ENCODE data around the gene IL33. TPM values are rescaled to one million over a fixed set of nuclear protein-coding genes. Genes with fewer than 3 reads are reported as not detected.

Gene IL33
- total and polyA plus RNA-seq, 2 of the 4 experiments (the other 2 are of a cell fraction), result not detected

DNA sequence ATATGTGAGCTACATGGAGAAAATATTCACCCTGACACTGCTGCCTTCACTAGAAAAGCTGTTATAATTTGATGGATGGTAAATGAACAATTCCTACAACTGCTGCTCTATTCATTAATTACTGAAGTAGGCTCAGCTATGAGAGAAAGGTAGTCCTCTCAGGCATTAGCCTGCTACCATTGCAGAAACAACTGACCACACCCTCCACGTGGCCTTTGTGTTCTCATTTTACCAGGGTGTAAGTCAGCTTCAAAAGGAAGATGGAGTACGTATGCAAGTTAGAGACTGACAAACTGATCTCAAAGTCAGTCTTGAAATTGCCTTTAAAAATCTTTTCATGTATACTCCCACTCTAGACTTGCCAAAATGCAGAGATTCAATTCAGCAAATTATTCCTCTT lies 86.3 kb downstream of the IL33 start:
- Histone ChIP-seq H3K27me3 (ENCODE audit: control insufficient read depth, insufficient read depth, low read length) (peaks cover 2% of the 10 kb centered on the region; the same call in 1 of the 2 replicates), H2BK20ac (ENCODE audit: low read depth, low read length) (no peak overlapping the region), H4K20me1 (ENCODE audit: insufficient read depth, low read length) (no peaks in the 10 kb centered on the region), H3K4me1 (ENCODE audit: control insufficient read depth, insufficient read depth, low read length) (no peaks in the 10 kb centered on the region), H2BK120ac (ENCODE audit: low read depth, low read length) (no peak overlapping the region), H3K27ac (ENCODE audit: insufficient read depth, low read length) (no peak overlapping the region), H2AFZ (replicated peaks; ENCODE audit: low read length, poor library complexity) (no peak overlapping the region), H3K23ac (ENCODE audit: low read depth, low read length) (no peak overlapping the region), H3K4me2 (ENCODE audit: low read depth, low read length) (no peak overlapping the region), H4K8ac (ENCODE audit: low read depth in 2 of 2, low read length in 2 of 2) (no peak overlapping the region), H3K79me1 (ENCODE audit: low read depth in 1 of 2, low read length in 2 of 2) (no peaks in the 10 kb centered on the region), H4K5ac (ENCODE audit: low read depth, low read length) (no peak overlapping the region), H2AK5ac (ENCODE audit: low read depth, low read length) (no peak overlapping the region), H3K4me3 (ENCODE audit: insufficient read depth, low read depth, low read length) (no peak overlapping the region), H3K56ac (ENCODE audit: extremely low read depth, insufficient read depth, low read length) (no peak overlapping the region), H3K9me3 (ENCODE audit: control insufficient read depth, insufficient read depth, low read length) (no peaks in the 10 kb centered on the region), H3K18ac (ENCODE audit: low read depth, low read length) (no peak overlapping the region), H3K9ac (ENCODE audit: low read depth, low read length) (no peak overlapping the region), H2BK15ac (ENCODE audit: low read depth, low read length) (no peak overlapping the region), H2AK9ac (replicated peaks; ENCODE audit: low read depth, low read length, poor library complexity) (no peak overlapping the region), H3K14ac (replicated peaks; ENCODE audit: low read depth, low read length) (no peak overlapping the region), H2BK5ac (ENCODE audit: low read depth, low read length, poor library complexity, severe bottlenecking) (no peak overlapping the region), H3K36me3 (ENCODE audit: control insufficient read depth, insufficient read depth, low read length) (no peaks in the 10 kb centered on the region), H3K9me1 (ENCODE audit: insufficient read depth, low read length) (no peaks in the 10 kb centered on the region), H3K4ac (ENCODE audit: low read depth, low read length) (no peak overlapping the region), H4K91ac (ENCODE audit: insufficient read depth, low read depth, low read length) (no peak overlapping the region)
- no peak for DNase-seq
- ChIA-PET POLR2A (ENCODE audit: unreplicated experiment) (no interaction called here), CTCF (no interaction called here)
- in situ Hi-C loops (cut with MboI; ENCODE audit: low sequenced_read_pairs) (loop anchor here (10.0 kb wide), 1 partner anchor 417 kb away; no protein-coding TSS in a partner anchor), intact Hi-C loops (cut with micrococcal nuclease) (loop anchor here (10.0 kb wide), 1 partner anchor 507 kb away; no protein-coding TSS in a partner anchor), dilution Hi-C loops (cut with HindIII; ENCODE audit: low sequenced_read_pairs, unreplicated experiment) (no loop called here)
- no CpG with 5 or more reads among the region's 2 CpGs for WGBS, 2 experiments (ENCODE audit: extremely low coverage in 2 of 2, insufficient read length in 1 of 2)
- BruUV-seq (replicated peaks), result no TSS peak
- no peak for ATAC-seq (ENCODE audit: low read depth)
- TF ChIP-seq USF2 (IDR thresholded peaks at IDR 0.05; ENCODE audit: low read depth, low read length) (no peak), RFX5 (IDR thresholded peaks at IDR 0.05; ENCODE audit: low read depth, low read length) (no peak), RCOR1 (IDR thresholded peaks at IDR 0.05; ENCODE audit: insufficient replicate concordance, low read length) (no peak), FOS (IDR thresholded peaks at IDR 0.05; ENCODE audit: low read depth, low read length) (no peak), MAZ (IDR thresholded peaks at IDR 0.05; ENCODE audit: borderline replicate concordance, low read depth, low read length) (no peak), NFE2L2 (IDR thresholded peaks at IDR 0.05; ENCODE audit: low read depth, low read length) (no peak), MXI1 (IDR thresholded peaks at IDR 0.05; ENCODE audit: borderline replicate concordance, low read depth, low read length) (no peak), CEBPB (IDR thresholded peaks at IDR 0.05; ENCODE audit: low read depth, low read length) (no peak), RAD21 (IDR thresholded peaks at IDR 0.05; ENCODE audit: low read length) (no peak), CHD1 (IDR thresholded peaks at IDR 0.05; ENCODE audit: low read depth, low read length) (no peak), SMC3 (IDR thresholded peaks at IDR 0.05; ENCODE audit: low read depth, low read length) (no peak), CTCF (conservative IDR thresholded peaks at IDR 0.05; ENCODE audit: low read depth, low read length) (no peak), POLR2A (IDR thresholded peaks at IDR 0.05; ENCODE audit: low read depth, low read length) (no peak), BHLHE40 (IDR thresholded peaks at IDR 0.05; ENCODE audit: low read depth, low read length) (no peak), MAFK (IDR thresholded peaks at IDR 0.05; ENCODE audit: low read depth, low read length) (no peak)
- TF ChIP-seq, protein P1, sequence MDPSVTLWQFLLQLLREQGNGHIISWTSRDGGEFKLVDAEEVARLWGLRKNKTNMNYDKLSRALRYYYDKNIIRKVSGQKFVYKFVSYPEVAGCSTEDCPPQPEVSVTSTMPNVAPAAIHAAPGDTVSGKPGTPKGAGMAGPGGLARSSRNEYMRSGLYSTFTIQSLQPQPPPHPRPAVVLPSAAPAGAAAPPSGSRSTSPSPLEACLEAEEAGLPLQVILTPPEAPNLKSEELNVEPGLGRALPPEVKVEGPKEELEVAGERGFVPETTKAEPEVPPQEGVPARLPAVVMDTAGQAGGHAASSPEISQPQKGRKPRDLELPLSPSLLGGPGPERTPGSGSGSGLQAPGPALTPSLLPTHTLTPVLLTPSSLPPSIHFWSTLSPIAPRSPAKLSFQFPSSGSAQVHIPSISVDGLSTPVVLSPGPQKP (IDR thresholded peaks at IDR 0.05; ENCODE audit: borderline replicate concordance, low read depth, low read length), result no peak

Data from IMR-90 (cell line).